Fibroblast of mammary gland (primary cell): ENCODE data around the gene KCNH6.

ENCODE experiments used
- DNase-seq: peaks from one replicate; pipeline ENCODE4 v3.0.0-alpha.2; 2010; ENCODE audit warnings: low read depth
- H3K4me3 ChIP-seq: 2 replicates; pipeline ENCODE4 v1.5.1; 2011; ENCODE audit warnings: low read depth, mild to moderate bottlenecking, low read length, moderate library complexity; ENCODE audit not compliant: control insufficient read depth
- TF ChIP-seq, protein P1 (sequence below): conservative IDR thresholded peaks from 2 replicates; pipeline ENCODE4 v1.5.1; 2011; ENCODE audit warnings: low read depth, low read length, inconsistent platforms; ENCODE audit not compliant: control insufficient read depth, insufficient read depth

Gene KCNH6

DNA sequence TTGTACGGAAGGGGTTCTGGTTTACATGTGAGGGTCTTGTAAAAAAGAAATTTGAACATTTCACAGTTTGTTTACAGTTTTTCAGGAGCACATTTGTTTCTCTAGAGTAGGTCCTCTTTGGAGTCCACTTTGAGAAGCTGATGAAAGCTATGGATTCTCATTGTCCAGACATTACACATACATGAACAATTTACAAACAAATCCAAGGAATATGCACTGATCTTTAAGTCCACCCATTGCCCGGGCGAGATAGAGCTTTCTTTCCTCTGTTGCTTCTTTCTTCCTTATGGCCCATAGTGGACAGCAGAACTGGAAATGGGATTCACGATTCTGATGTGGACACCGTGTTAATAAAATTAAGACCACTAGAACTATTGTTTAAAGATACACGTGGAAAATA, 29.1 kb downstream of the KCNH6 start:
- H3K4me3 ChIP-seq = peak overlapping the region; percentile 98
- DNase-seq = peak; percentile 13
- TF ChIP-seq, protein P1, sequence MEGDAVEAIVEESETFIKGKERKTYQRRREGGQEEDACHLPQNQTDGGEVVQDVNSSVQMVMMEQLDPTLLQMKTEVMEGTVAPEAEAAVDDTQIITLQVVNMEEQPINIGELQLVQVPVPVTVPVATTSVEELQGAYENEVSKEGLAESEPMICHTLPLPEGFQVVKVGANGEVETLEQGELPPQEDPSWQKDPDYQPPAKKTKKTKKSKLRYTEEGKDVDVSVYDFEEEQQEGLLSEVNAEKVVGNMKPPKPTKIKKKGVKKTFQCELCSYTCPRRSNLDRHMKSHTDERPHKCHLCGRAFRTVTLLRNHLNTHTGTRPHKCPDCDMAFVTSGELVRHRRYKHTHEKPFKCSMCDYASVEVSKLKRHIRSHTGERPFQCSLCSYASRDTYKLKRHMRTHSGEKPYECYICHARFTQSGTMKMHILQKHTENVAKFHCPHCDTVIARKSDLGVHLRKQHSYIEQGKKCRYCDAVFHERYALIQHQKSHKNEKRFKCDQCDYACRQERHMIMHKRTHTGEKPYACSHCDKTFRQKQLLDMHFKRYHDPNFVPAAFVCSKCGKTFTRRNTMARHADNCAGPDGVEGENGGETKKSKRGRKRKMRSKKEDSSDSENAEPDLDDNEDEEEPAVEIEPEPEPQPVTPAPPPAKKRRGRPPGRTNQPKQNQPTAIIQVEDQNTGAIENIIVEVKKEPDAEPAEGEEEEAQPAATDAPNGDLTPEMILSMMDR = no peak

DNA sequence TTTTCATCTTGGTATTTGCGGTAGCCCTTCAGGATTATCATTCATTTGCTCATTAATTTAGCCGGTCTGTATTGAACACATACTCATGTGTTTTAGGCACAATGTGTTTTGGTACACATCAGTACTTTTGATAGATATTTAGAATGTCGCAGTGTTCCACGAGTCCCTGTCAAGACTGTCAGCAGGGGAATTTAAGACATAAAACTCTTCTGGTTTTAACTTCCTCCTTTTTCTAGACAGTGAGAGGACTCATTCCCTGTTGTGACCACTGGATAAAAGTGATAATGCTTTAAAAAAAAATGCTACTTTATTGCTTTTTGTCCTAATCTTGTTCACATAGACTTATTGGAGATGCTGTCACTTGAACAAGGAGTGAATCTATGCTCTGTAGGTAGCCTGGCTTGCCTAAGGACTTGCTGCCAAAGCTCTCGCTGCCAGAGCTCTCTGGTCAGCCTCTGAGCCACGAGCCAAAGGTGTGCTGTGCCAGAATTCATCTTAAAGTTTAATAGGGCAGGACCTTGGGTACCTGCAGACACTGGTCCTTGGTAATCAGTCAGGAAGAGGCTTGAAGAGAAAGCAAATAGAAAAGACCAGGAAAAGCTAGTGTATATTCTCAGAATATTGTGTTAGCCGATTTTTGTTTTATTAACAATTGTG, 32.5 kb downstream of the KCNH6 start:
- no peak for DNase-seq
- no peak overlapping the region for H3K4me3 ChIP-seq
- TF ChIP-seq, protein P1 = no peak

DNA sequence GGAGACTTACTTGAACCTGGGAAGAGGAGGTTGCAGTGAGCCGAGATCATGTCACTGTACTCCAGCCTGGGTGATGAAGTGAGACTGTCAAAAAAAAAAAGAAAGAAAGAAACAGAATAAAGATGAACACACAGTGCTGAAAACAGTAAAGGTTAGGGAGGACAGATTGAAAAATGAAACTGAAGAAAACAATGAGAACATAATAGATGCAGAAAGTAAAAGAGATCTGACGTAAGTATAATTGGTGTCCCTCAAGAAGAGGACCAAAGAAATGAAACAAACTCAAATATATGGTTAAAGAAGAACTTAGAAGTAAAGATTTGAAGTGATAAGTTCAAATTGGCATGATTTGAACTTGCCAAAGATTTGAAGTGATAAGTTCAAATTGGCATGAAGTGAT, 34.3 kb downstream of the KCNH6 start:
- no peak for DNase-seq
- TF ChIP-seq, protein P1 = no peak
- H3K4me3 ChIP-seq = no peak overlapping the region

DNA sequence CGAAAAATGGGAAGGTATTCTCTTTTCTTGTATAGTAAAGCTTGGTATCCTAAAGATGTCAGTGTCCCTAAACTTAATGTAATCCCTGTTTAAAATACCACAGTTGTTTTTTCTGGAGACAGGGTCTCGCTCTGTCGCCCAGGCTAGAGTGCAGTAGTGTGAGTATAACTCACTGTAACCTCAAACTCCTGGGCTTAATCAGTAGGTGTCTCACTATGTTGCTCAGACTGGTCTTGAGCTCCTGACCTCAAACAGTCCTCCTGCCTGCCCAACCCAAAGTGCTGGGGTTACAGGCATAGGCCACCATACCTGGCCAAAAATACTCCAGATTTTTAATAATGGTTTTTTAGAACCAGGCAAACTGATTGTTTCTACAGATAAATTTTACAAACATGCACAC, 35.3 kb downstream of the KCNH6 start:
- H3K4me3 ChIP-seq = no peak overlapping the region
- TF ChIP-seq, protein P1 = no peak

DNA sequence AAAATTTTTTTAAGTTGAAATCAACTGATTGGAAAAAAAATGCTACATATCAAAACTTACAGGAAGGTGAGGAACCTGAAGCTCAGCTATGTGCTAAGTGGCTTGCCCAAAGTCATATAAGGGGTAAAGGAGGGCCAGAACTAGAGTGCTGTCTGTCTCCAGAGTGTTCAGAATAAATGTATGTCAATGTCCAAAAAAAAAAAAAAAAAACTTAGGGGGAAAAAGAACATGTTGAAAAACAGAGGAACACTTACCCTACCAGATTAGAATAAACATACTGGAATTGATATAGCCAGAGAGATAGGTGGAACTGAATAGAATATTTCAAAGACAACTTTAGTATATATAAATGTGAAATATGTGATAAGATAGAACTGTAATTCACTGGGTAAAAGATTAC, 38.7 kb downstream of the KCNH6 start:
- TF ChIP-seq, protein P1 = no peak
- DNase-seq = no peak
- H3K4me3 ChIP-seq = no peak overlapping the region

More for the DNA sequence above, 35.3 kb downstream of the KCNH6 start:
- no peak for DNase-seq

DNA sequence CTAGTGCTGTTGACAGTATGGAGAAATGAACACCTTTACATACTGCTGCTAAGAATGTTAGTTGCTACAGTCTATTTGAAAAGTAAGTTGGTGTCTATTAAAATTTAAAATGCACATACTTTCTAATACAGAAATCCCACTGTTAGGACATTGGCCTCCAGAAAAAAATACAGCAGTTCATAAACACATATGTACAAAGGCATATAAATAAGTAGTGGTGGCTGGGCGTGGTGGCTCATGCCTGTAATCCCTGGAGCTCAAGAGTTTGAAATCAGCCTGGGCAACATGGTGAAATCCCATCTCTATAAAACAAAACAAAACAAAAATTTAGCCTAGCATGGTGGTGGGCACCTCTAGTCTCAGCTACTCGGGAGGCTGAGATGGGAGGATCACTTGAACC, 40.2 kb downstream of the KCNH6 start:
- DNase-seq = no peak
- TF ChIP-seq, protein P1 = no peak
- no peak overlapping the region for H3K4me3 ChIP-seq

DNA sequence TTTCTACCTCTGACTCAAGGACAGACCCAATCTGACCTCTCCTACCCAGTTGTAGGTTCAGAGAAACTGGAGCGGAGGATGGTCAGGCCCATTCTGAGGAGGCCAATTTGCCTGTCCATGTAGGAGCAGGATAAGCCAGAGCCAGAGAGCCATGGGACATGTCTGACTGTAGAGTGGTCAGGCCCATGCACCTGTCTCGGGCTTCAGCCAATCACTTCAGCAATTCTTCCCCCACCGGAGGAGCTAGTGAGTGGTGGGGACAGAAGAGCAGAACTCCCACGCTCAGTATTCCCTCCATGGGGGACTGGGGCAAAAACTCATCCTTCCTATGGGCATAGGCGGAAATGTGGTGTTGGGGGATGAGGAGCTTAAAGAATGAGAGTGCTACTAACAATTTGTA, 41.4 kb downstream of the KCNH6 start:
- no peak overlapping the region for H3K4me3 ChIP-seq
- no peak for DNase-seq
- TF ChIP-seq, protein P1 = no peak
